ACHN (cell line): ENCODE measurements around the gene RNF11.
"Not testable (repeated sequence)": the region's sequence is repeated elsewhere in the genome, so short reads cannot be mapped to it uniquely, and the experiment has no call there.

Experiments used
- DNase-seq: peaks from one replicate; pipeline ENCODE4 v3.0.0-alpha.2; 2015
- in situ Hi-C: cut with HindIII; loops from 2 replicates; pipeline ENCODE4 v1.10.0; 2017; ENCODE audit warnings: low sequenced_read_pairs, low pct_ligation_motif_present, low pct_unique_long_range_greater_than_20kb

RNF11 gene

GRCh38 chr1:51235673-51236530 is at the start of gene RNF11:
Gene RNF11 (plus strand): TSS chr1:51236273. CDS start chr1:51236757, 484 bp downstream.
- in situ Hi-C loops, result no loop called here
- peak; percentile 84 for DNase-seq

GRCh38 chr1:51188230-51188629 is 47.8 kb upstream of the RNF11 start:
- DNase-seq, result no peak
- in situ Hi-C loops, result no loop called here

GRCh38 chr1:51189421-51190073 is 46.5 kb upstream of the RNF11 start:
- DNase-seq, result peak; percentile 70
- in situ Hi-C loops, result no loop called here

- DNase-seq, result no peak
- in situ Hi-C loops, result no loop called here
Observed at GRCh38 chr1:51190961-51191360, 45.1 kb upstream of the RNF11 start.

- in situ Hi-C loops, result no loop called here
Observed at GRCh38 chr1:51192213-51192843, 43.7 kb upstream of the RNF11 start.

GRCh38 chr1:51193564-51193963 is 42.5 kb upstream of the RNF11 start:
- DNase-seq, result no peak
- in situ Hi-C loops, result no loop called here

More at GRCh38 chr1:51192213-51192843, 43.7 kb upstream of the RNF11 start:
- peak; percentile 68 for DNase-seq

- DNase-seq, result no peak
- in situ Hi-C loops, result no loop called here
Observed at GRCh38 chr1:51203121-51203873, 32.8 kb upstream of the RNF11 start.

GRCh38 chr1:51203874-51204245 is 32.2 kb upstream of the RNF11 start:
- no peak for DNase-seq
- in situ Hi-C loops, result no loop called here

- in situ Hi-C loops, result no loop called here
- no peak for DNase-seq
Observed at GRCh38 chr1:51210055-51210454, 26.0 kb upstream of the RNF11 start.

- in situ Hi-C loops, result no loop called here
- DNase-seq, result no peak
Observed at GRCh38 chr1:51210676-51211075, 25.4 kb upstream of the RNF11 start.

GRCh38 chr1:51214615-51215131 is 21.4 kb upstream of the RNF11 start:
- in situ Hi-C loops, result no loop called here
- no peak for DNase-seq

GRCh38 chr1:51215169-51215568 is 20.9 kb upstream of the RNF11 start:
- in situ Hi-C loops, result no loop called here

GRCh38 chr1:51216631-51217030 is 19.4 kb upstream of the RNF11 start:
- no peak for DNase-seq
- in situ Hi-C loops, result no loop called here

More at GRCh38 chr1:51215169-51215568, 20.9 kb upstream of the RNF11 start:
- no peak for DNase-seq

GRCh38 chr1:51217101-51217500 is 19.0 kb upstream of the RNF11 start:
- in situ Hi-C loops, result no loop called here
- no peak for DNase-seq

GRCh38 chr1:51218570-51218969 is 17.5 kb upstream of the RNF11 start:
- peak; percentile 11 for DNase-seq
- in situ Hi-C loops, result no loop called here

- DNase-seq, result no peak
- in situ Hi-C loops, result no loop called here
Observed at GRCh38 chr1:51219022-51219421, 17.1 kb upstream of the RNF11 start.

GRCh38 chr1:51221529-51221928 is 14.5 kb upstream of the RNF11 start:
- DNase-seq, in situ Hi-C loops: not testable (repeated sequence)

GRCh38 chr1:51222136-51222787 is 13.8 kb upstream of the RNF11 start:
- no peak for DNase-seq
- in situ Hi-C loops, result no loop called here
